ENCODE measurements around the gene SP2.

The SP2 gene

DNA sequence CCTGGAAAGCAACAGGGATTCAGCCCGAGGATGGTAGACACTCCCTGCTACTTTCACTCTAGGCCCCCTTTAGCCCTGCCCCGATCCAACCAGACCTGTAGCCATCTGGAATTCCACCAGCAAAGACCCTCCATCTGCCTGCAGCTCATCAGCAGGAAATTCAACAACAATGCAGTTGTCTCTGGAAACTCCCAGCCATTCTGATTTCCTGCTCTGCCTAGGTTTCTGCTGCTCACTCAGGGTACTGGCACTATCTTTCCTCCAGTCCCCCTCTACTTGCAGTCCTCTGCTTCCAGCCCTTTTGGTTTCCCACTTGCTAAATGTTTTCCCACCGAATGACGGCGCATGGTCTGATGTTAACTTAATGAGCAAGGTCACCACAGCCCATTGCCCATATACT is 42.4 kb upstream of the SP2 start:
- Histone ChIP-seq H3K4me2 (ENCODE audit: low read length) (no peak overlapping the region), H2BK120ac (ENCODE audit: insufficient read depth, low read length, poor library complexity) (no peak overlapping the region), H3K9ac (ENCODE audit: low read length) (no peak overlapping the region), H3K27ac (ENCODE audit: low read depth, low read length) (no peak overlapping the region), H3K23ac (ENCODE audit: low read length) (no peak overlapping the region), H3K4me3 (ENCODE audit: low read depth, low read length) (no peak overlapping the region), H3K36me3 (ENCODE audit: control insufficient read depth in 1 of 2, insufficient read depth in 2 of 2, low read length in 2 of 2) (peaks cover 1 to 4% of the 10 kb centered on the region in 2 experiments), H3K79me2 (ENCODE audit: control insufficient read depth, insufficient read depth, low read length, poor library complexity) (peaks cover 13% of the 10 kb centered on the region), H2AFZ (ENCODE audit: insufficient read depth, low read length, poor library complexity) (no peak overlapping the region), H3K9me3 (ENCODE audit: insufficient read depth, low read depth, low read length) (no peaks in the 10 kb centered on the region), H2BK5ac (ENCODE audit: low read depth, low read length, poor library complexity) (no peak overlapping the region), H3K14ac (ENCODE audit: low read length) (no peak overlapping the region), H3K27me3 (ENCODE audit: insufficient read depth, low read length) (peaks cover 13% of the 10 kb centered on the region), H2BK12ac (ENCODE audit: low read length) (no peak overlapping the region), H2AK5ac (ENCODE audit: low read length) (peak overlapping the region; percentile 13), H3K4ac (ENCODE audit: low read depth, low read length) (no peak overlapping the region), H4K12ac (ENCODE audit: low read depth, low read length) (no peak overlapping the region), H3K18ac (ENCODE audit: low read length) (no peak overlapping the region), H3K4me1 (ENCODE audit: control insufficient read depth in 1 of 2, insufficient read depth in 2 of 2, low read length in 2 of 2) (peaks cover 19 to 25% of the 10 kb centered on the region in 2 experiments), H3K79me1 (ENCODE audit: low read length) (peaks cover 18% of the 10 kb centered on the region), H4K8ac (ENCODE audit: low read depth, low read length) (no peak overlapping the region), H4K91ac (ENCODE audit: low read depth, low read length) (no peak overlapping the region)
- no peak for DNase-seq
- WGBS (ENCODE audit: extremely low coverage, insufficient coverage, insufficient read length), result no CpG with 5 or more reads among the region's 5 CpGs

- Histone ChIP-seq H3K4me3 (ENCODE audit: low read depth, low read length) (no peak overlapping the region), H3K23ac (ENCODE audit: low read length) (no peak overlapping the region), H3K36me3 (ENCODE audit: control insufficient read depth in 1 of 2, insufficient read depth in 2 of 2, low read length in 2 of 2) (no peaks in the 10 kb centered on the region), H3K9me3 (ENCODE audit: insufficient read depth, low read depth, low read length) (no peaks in the 10 kb centered on the region), H4K12ac (ENCODE audit: low read depth, low read length) (no peak overlapping the region), H4K8ac (ENCODE audit: low read depth, low read length) (no peak overlapping the region), H3K79me1 (ENCODE audit: low read length) (peaks cover 7% of the 10 kb centered on the region), H3K9ac (ENCODE audit: low read length) (no peak overlapping the region), H3K79me2 (ENCODE audit: control insufficient read depth, insufficient read depth, low read length, poor library complexity) (peaks cover 3% of the 10 kb centered on the region), H2AK5ac (ENCODE audit: low read length) (no peak overlapping the region), H3K27ac (ENCODE audit: low read depth, low read length) (no peak overlapping the region), H2BK12ac (ENCODE audit: low read length) (no peak overlapping the region), H3K14ac (ENCODE audit: low read length) (no peak overlapping the region), H3K18ac (ENCODE audit: low read length) (no peak overlapping the region), H2BK5ac (ENCODE audit: low read depth, low read length, poor library complexity) (no peak overlapping the region), H3K4me1 (ENCODE audit: control insufficient read depth in 1 of 2, insufficient read depth in 2 of 2, low read length in 2 of 2) (peaks cover 12 to 22% of the 10 kb centered on the region in 2 experiments), H3K4me2 (ENCODE audit: low read length) (no peak overlapping the region), H2BK120ac (ENCODE audit: insufficient read depth, low read length, poor library complexity) (no peak overlapping the region), H3K27me3 (ENCODE audit: insufficient read depth, low read length) (peaks cover 13% of the 10 kb centered on the region), H3K4ac (ENCODE audit: low read depth, low read length) (no peak overlapping the region), H2AFZ (ENCODE audit: insufficient read depth, low read length, poor library complexity) (no peak overlapping the region), H4K91ac (ENCODE audit: low read depth, low read length) (no peak overlapping the region)
- WGBS (ENCODE audit: extremely low coverage, insufficient coverage, insufficient read length), result no CpG with 5 or more reads among the region's 3 CpGs
- DNase-seq, result no peak
Measured at GRCh38 chr17:47855737-47856136, 40.3 kb upstream of the SP2 start.

DNA sequence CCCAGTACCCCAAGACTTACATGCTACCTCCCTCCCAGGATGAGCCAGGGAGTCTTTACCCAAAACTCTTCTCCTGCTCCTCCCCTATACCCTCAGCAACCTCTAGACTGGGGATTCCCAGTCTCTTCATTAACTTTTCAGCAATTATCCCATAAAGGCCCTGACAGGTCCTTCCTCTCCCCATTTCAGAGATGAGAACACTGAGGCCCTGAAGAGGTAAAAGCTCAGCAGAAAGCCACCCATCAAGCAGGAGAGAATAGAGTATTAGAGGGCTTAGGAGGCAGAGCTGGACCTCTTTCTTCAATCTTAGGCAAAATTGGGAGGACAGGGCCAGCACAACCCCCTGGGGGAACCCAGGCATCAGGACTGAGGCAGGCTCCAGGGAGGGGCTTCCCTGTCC is 39.2 kb upstream of the SP2 start:
- H3K4me3 ChIP-seq (ENCODE audit: low read depth, low read length), result no peak overlapping the region
- H4K91ac ChIP-seq (ENCODE audit: low read depth, low read length), result no peak overlapping the region
- no peak overlapping the region for H3K4me2 ChIP-seq (ENCODE audit: low read length)
- no peak overlapping the region for H3K18ac ChIP-seq (ENCODE audit: low read length)
- no peak overlapping the region for H3K23ac ChIP-seq (ENCODE audit: low read length)
- peaks cover 13% of the 10 kb centered on the region for H3K27me3 ChIP-seq (ENCODE audit: insufficient read depth, low read length)
- peak overlapping the region; percentile 21 for H2BK120ac ChIP-seq (ENCODE audit: insufficient read depth, low read length, poor library complexity)
- H2AK5ac ChIP-seq (ENCODE audit: low read length), result peak overlapping the region; percentile 36
- no peak for DNase-seq
- no peak overlapping the region for H3K9ac ChIP-seq (ENCODE audit: low read length)
- H3K14ac ChIP-seq (ENCODE audit: low read length), result no peak overlapping the region
- no peak overlapping the region for H4K8ac ChIP-seq (ENCODE audit: low read depth, low read length)
- no peaks in the 10 kb centered on the region for H3K9me3 ChIP-seq (ENCODE audit: insufficient read depth, low read depth, low read length)
- peaks cover under 1% of the 10 kb centered on the region for H3K79me1 ChIP-seq (ENCODE audit: low read length)
- no peak overlapping the region for H3K27ac ChIP-seq (ENCODE audit: low read depth, low read length)
- H4K12ac ChIP-seq (ENCODE audit: low read depth, low read length), result no peak overlapping the region
- peaks cover under 1% of the 10 kb centered on the region for H3K79me2 ChIP-seq (ENCODE audit: control insufficient read depth, insufficient read depth, low read length, poor library complexity)
- H2AFZ ChIP-seq (ENCODE audit: insufficient read depth, low read length, poor library complexity), result no peak overlapping the region
- no peak overlapping the region for H2BK5ac ChIP-seq (ENCODE audit: low read depth, low read length, poor library complexity)
- peaks cover 12 to 17% of the 10 kb centered on the region in 2 experiments for H3K4me1 ChIP-seq (ENCODE audit: control insufficient read depth in 1 of 2, insufficient read depth in 2 of 2, low read length in 2 of 2)
- peak overlapping the region; percentile 11 for H2BK12ac ChIP-seq (ENCODE audit: low read length)
- H3K4ac ChIP-seq (ENCODE audit: low read depth, low read length), result no peak overlapping the region
- H3K36me3 ChIP-seq (ENCODE audit: control insufficient read depth in 1 of 2, insufficient read depth in 2 of 2, low read length in 2 of 2), result no peaks in the 10 kb centered on the region

GRCh38 chr17:47857551-47858455 is 38.2 kb upstream of the SP2 start:
- no peak overlapping the region for H4K12ac ChIP-seq (ENCODE audit: low read depth, low read length)
- no peak overlapping the region for H3K4me3 ChIP-seq (ENCODE audit: low read depth, low read length)
- H3K4me1 ChIP-seq (ENCODE audit: control insufficient read depth in 1 of 2, insufficient read depth in 2 of 2, low read length in 2 of 2), result peaks cover 15 to 16% of the 10 kb centered on the region in 2 experiments
- peak overlapping the region; percentile 27 for H4K91ac ChIP-seq (ENCODE audit: low read depth, low read length)
- no peak overlapping the region for H3K4me2 ChIP-seq (ENCODE audit: low read length)
- peak overlapping the region; percentile 31 for H3K4ac ChIP-seq (ENCODE audit: low read depth, low read length)
- H2AK5ac ChIP-seq (ENCODE audit: low read length), result peak overlapping the region; percentile 51
- peak overlapping the region; percentile 60 for H2BK12ac ChIP-seq (ENCODE audit: low read length)
- H4K8ac ChIP-seq (ENCODE audit: low read depth, low read length), result no peak overlapping the region
- H3K79me1 ChIP-seq (ENCODE audit: low read length), result peaks cover 4% of the 10 kb centered on the region
- H3K9ac ChIP-seq (ENCODE audit: low read length), result no peak overlapping the region
- H3K36me3 ChIP-seq (ENCODE audit: control insufficient read depth in 1 of 2, insufficient read depth in 2 of 2, low read length in 2 of 2), result no peaks in the 10 kb centered on the region
- H3K14ac ChIP-seq (ENCODE audit: low read length), result peak overlapping the region; percentile 19
- no peak overlapping the region for H2BK5ac ChIP-seq (ENCODE audit: low read depth, low read length, poor library complexity)
- H3K18ac ChIP-seq (ENCODE audit: low read length), result peak overlapping the region; percentile 38
- H2AFZ ChIP-seq (ENCODE audit: insufficient read depth, low read length, poor library complexity), result no peak overlapping the region
- no CpG with 5 or more reads among the region's 16 CpGs for WGBS (ENCODE audit: extremely low coverage, insufficient coverage, insufficient read length)
- H3K79me2 ChIP-seq (ENCODE audit: control insufficient read depth, insufficient read depth, low read length, poor library complexity), result no peaks in the 10 kb centered on the region
- peaks cover 7% of the 10 kb centered on the region for H3K27me3 ChIP-seq (ENCODE audit: insufficient read depth, low read length)
- no peak overlapping the region for H3K23ac ChIP-seq (ENCODE audit: low read length)
- H3K27ac ChIP-seq (ENCODE audit: low read depth, low read length), result no peak overlapping the region
- DNase-seq, result no peak
- H3K9me3 ChIP-seq (ENCODE audit: insufficient read depth, low read depth, low read length), result no peaks in the 10 kb centered on the region
- no peak overlapping the region for H2BK120ac ChIP-seq (ENCODE audit: insufficient read depth, low read length, poor library complexity)

Measured in trophoblast cell (in vitro differentiated cells and primary cell).